Stimulated activated effector memory CD8-positive, alpha-beta T cell treated with anti-CD3 and anti-CD28 coated beads, Interleukin-12 subunit alpha, Interleukin-12 subunit beta, amount 100 ng/mL, for 72 hours (primary cell): Measurements from ENCODE around the gene CLDND1.

Source experiments
- ATAC-seq: fragments of 150-1000 bp; cut with Tn5 transposase; 2 replicates; pipeline ENCODE4 v1.10.0; 2021
- DNase-seq, 2 donors: peaks; one replicate each; pipeline ENCODE4 v3.0.0; 2021 to 2022; ENCODE audit warnings: low spot score in 2 of 2
- H3K27ac Mint-ChIP-seq: one replicate; pipeline ENCODE4 v1.8.0; 2022; ENCODE audit warnings: mild to moderate bottlenecking, mixed read lengths
- H3K36me3 Mint-ChIP-seq: one replicate; pipeline ENCODE4 v1.8.0; 2022; ENCODE audit warnings: mild to moderate bottlenecking, mixed read lengths
- H3K4me1 Mint-ChIP-seq: one replicate; pipeline ENCODE4 v1.8.0; 2022; ENCODE audit warnings: mixed read lengths
- H3K4me3 Mint-ChIP-seq: one replicate; pipeline ENCODE4 v1.8.0; 2022; ENCODE audit warnings: mild to moderate bottlenecking, mixed read lengths
- H3K9me3 Mint-ChIP-seq: one replicate; pipeline ENCODE4 v1.8.0; 2022; ENCODE audit warnings: mixed read lengths

The CLDND1 gene

DNA sequence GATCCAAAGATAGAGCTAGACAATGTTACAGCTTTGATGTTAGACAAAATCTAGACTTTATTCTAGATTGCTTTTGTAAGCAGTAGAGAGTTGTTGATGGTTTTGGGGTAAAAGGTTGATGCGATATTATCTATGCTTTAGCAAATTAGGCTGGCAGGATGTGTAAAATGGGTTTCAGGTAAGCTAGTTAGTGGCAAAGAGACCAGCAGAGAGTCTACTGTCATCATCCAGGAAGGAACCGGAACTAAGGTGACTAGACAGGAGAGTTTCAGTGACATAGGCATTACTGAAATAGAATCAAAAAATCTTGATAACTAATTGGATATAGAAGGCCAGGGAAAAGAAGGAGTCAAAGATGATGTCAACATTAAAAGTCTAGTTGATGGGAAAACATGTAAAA, 14.1 kb downstream of the CLDND1 start:
- Mint-ChIP-seq H3K9me3 (peaks cover 2% of the 10 kb centered on the region), H3K36me3 (peaks cover 36% of the 10 kb centered on the region), H3K27ac (no peak overlapping the region), H3K4me1 (peaks cover 40% of the 10 kb centered on the region), H3K4me3 (no peak overlapping the region)
- ATAC-seq (peak; percentile 42), DNase-seq (no peak)

GRCh38 chr3:98504539-98504938, 18.2 kb downstream of the CLDND1 start:
- no peak for ATAC-seq
- peaks cover 20% of the 10 kb centered on the region for H3K4me1 Mint-ChIP-seq
- no peak overlapping the region for H3K27ac Mint-ChIP-seq
- peaks cover 20% of the 10 kb centered on the region for H3K36me3 Mint-ChIP-seq
- peaks cover 5% of the 10 kb centered on the region for H3K9me3 Mint-ChIP-seq
- no peak overlapping the region for H3K4me3 Mint-ChIP-seq
- DNase-seq, result no peak

- H3K4me3 Mint-ChIP-seq, result no peak overlapping the region
- H3K36me3 Mint-ChIP-seq, result peaks cover 15% of the 10 kb centered on the region
- DNase-seq (no peak), ATAC-seq (no peak)
- H3K9me3 Mint-ChIP-seq, result peaks cover 5% of the 10 kb centered on the region
- peaks cover 6% of the 10 kb centered on the region for H3K4me1 Mint-ChIP-seq
- H3K27ac Mint-ChIP-seq, result no peak overlapping the region
Measured at GRCh38 chr3:98501863-98502576, 20.7 kb downstream of the CLDND1 start.

DNA sequence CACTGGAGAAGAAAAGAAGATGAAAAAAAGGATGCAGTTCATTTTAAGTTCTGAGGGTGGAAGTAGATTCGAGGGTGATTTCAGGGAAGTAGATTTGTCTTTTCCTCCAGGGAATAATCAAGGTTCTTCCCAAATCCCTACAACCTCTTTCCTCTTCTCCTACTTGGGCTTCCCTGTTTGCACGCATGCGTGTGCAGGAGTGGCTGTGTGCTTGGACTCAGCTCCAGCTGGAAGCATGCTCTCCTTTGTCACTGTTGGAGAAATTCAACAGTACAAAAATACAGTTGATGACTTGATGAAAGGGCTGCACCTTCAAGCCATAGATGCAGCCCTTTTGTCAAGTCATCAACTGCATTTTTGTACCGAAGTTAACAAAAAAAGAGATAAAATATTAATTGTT, 21.4 kb downstream of the CLDND1 start:
- peaks cover 5% of the 10 kb centered on the region for H3K9me3 Mint-ChIP-seq
- H3K27ac Mint-ChIP-seq, result no peak overlapping the region
- no peak overlapping the region for H3K4me3 Mint-ChIP-seq
- peaks cover 6% of the 10 kb centered on the region for H3K4me1 Mint-ChIP-seq
- DNase-seq, result no peak
- peaks cover 10% of the 10 kb centered on the region for H3K36me3 Mint-ChIP-seq
- ATAC-seq, result no peak

GRCh38 chr3:98500019-98500418, 22.7 kb downstream of the CLDND1 start:
- peaks cover 2% of the 10 kb centered on the region for H3K9me3 Mint-ChIP-seq
- peaks cover 6% of the 10 kb centered on the region for H3K4me1 Mint-ChIP-seq
- DNase-seq (no peak), ATAC-seq (no peak)
- H3K36me3 Mint-ChIP-seq, result peaks cover 5% of the 10 kb centered on the region
- H3K4me3 Mint-ChIP-seq, result no peak overlapping the region
- H3K27ac Mint-ChIP-seq, result no peak overlapping the region

GRCh38 chr3:98497381-98497780, 25.3 kb downstream of the CLDND1 start, which contains the start of gene OR5K2:
OR5K2 (plus strand) TSS chr3:98497681; CDS start chr3:98497681, 0 bp downstream.
- ATAC-seq (no peak), DNase-seq (no peak)
- Mint-ChIP-seq H3K4me1 (no peaks in the 10 kb centered on the region), H3K27ac (no peak within 1 kb of the TSS), H3K4me3 (no peak within 1 kb of the TSS), H3K9me3 (peaks cover 2% of the 10 kb centered on the region), H3K36me3 (peaks cover 5% of the 10 kb centered on the region)

DNA sequence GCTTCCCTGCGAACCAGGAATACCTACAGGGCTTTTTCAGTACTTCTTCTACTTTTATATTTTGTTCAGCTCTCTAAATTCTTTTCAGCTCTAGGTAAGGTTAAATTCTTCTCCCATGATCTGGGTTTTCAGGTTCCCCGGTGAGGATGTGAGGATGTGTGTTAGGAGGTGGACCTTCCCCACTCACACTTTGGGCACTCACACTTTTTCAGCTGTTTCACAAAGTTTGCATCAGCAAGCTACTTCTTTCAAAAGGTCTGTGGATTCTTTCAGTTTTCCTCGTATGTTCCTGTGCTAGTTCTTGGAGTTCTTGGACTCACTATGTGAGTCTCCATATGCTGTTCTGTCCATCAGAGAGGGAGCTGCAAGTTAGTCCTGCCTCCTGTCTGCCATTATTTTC, 39.1 kb downstream of the CLDND1 start:
- Mint-ChIP-seq H3K27ac (no peak overlapping the region), H3K4me3 (no peak overlapping the region), H3K36me3 (no peaks in the 10 kb centered on the region), H3K4me1 (peaks cover 5% of the 10 kb centered on the region), H3K9me3 (peaks cover 31% of the 10 kb centered on the region)
- ATAC-seq (no peak), DNase-seq (no peak)

GRCh38 chr3:98482717-98483482, 39.8 kb downstream of the CLDND1 start:
- DNase-seq, result no peak
- Mint-ChIP-seq H3K36me3 (no peaks in the 10 kb centered on the region), H3K4me1 (peaks cover 5% of the 10 kb centered on the region), H3K9me3 (peaks cover 26% of the 10 kb centered on the region), H3K4me3 (no peak overlapping the region), H3K27ac (peak overlapping the region; percentile 29)
- no peak for ATAC-seq
